B cell (primary cell): ENCODE data around the gene RSBN1L.

Experiments
- CTCF ChIP-seq: fragments of 200-600 bp; IDR thresholded peaks from one replicate; pipeline ENCODE4 v1.8.0; 2022; ENCODE audit warnings: antibody characterized with exemption, mild to moderate bottlenecking
- EZH2 ChIP-seq: IDR thresholded peaks from 2 replicates; pipeline ENCODE4 v1.6.1; 2012; ENCODE audit warnings: borderline replicate concordance, low read depth, mild to moderate bottlenecking, moderate library complexity, low read length; ENCODE audit not compliant: insufficient read depth, poor library complexity, severe bottlenecking

GRCh38 chr7:77747718-77748117 lies 51.5 kb downstream of the RSBN1L start:
- TF ChIP-seq CTCF, result no peak
- TF ChIP-seq EZH2, result no peak
